ENCODE results near the gene GKN1.

- TF ChIP-seq CTCF (conservative IDR thresholded peaks at IDR 0.05; ENCODE audit: low read length), result no peak
- TF ChIP-seq EZH2phosphoT487 (IDR thresholded peaks at IDR 0.05; ENCODE audit: borderline replicate concordance), result no peak
Observed at GRCh38 chr2:68994864-68995263, 20.4 kb downstream of the GKN1 start.

Data from Loucy (cell line).